Karpas-422 (cell line): Measurements from ENCODE around the gene ITPR2. TPM values are rescaled to one million over a fixed set of nuclear protein-coding genes. Genes with fewer than 3 reads are reported as not detected.
"Not testable (repeated sequence)": the region's sequence is repeated elsewhere in the genome, so short reads cannot be mapped to it uniquely, and the experiment has no call there.

Source experiments
- DNase-seq: peaks from one replicate; pipeline ENCODE4 v3.0.0-alpha.2; 2015
- H2AFZ ChIP-seq: fragments of 200-600 bp; sonication (generic); 2 replicates; pipeline ENCODE4 v1.6.1; 2014; ENCODE audit warnings: antibody characterized with exemption, low read length, mixed read lengths
- H3K27ac ChIP-seq: fragments of 200-600 bp; sonication (generic); 2 replicates; pipeline ENCODE4 v1.5.1; 2014; ENCODE audit warnings: mild to moderate bottlenecking, low read length, moderate library complexity
- H3K27me3 ChIP-seq: fragments of 200-600 bp; sonication (generic); 2 replicates; pipeline ENCODE4 v1.6.1; 2014; ENCODE audit warnings: low read length, mixed read lengths
- H3K36me3 ChIP-seq: fragments of 200-600 bp; sonication (generic); 2 replicates; pipeline ENCODE4 v1.6.1; 2014; ENCODE audit warnings: low read length, mixed read lengths; ENCODE audit not compliant: insufficient read depth
- H3K4me1 ChIP-seq: fragments of 200-600 bp; sonication (generic); 2 replicates; pipeline ENCODE4 v1.6.1; 2014; ENCODE audit warnings: mild to moderate bottlenecking, low read length, mixed read lengths
- H3K4me2 ChIP-seq: fragments of 200-600 bp; sonication (generic); 2 replicates; pipeline ENCODE4 v1.6.1; 2014; ENCODE audit warnings: low read length, low read depth, mild to moderate bottlenecking; ENCODE audit not compliant: poor library complexity, severe bottlenecking
- H3K4me3 ChIP-seq: fragments of 200-600 bp; sonication (generic); 2 replicates; pipeline ENCODE4 v1.5.1; 2014; ENCODE audit warnings: mild to moderate bottlenecking, antibody characterized with exemption, low read length, mixed read lengths
- H3K79me2 ChIP-seq: fragments of 200-600 bp; sonication (generic); 2 replicates; pipeline ENCODE4 v1.6.1; 2014; ENCODE audit warnings: mild to moderate bottlenecking, low read length, mixed read lengths
- H3K9ac ChIP-seq: fragments of 200-600 bp; sonication (generic); 2 replicates; pipeline ENCODE4 v1.6.0; 2014; ENCODE audit warnings: low read length
- H3K9me2 ChIP-seq: fragments of 200-600 bp; sonication (generic), shearing (Covaris generic); replicated peaks from 2 replicates; pipeline ENCODE4 v1.6.0; 2014; ENCODE audit warnings: mild to moderate bottlenecking, low read length, moderate library complexity; ENCODE audit not compliant: insufficient read depth
- H3K9me3 ChIP-seq: fragments of 300-700, 200-600 bp; sonication (generic); 2 replicates; pipeline ENCODE4 v1.6.1; 2014; ENCODE audit warnings: low read length, mixed read lengths
- H4K20me1 ChIP-seq: fragments of 200-600 bp; sonication (generic); 2 replicates; pipeline ENCODE4 v1.6.1; 2014; ENCODE audit warnings: mild to moderate bottlenecking, antibody characterized with exemption, low read length, low read depth; ENCODE audit not compliant: insufficient read depth
- total RNA-seq: library from RNA; depleted of rRNA; stranded (reverse); fragments of >200 nt; shearing (Covaris generic); gene quantifications from 2 replicates; pipeline ENCODE4 v1.2.3, GENCODE V29; 2014; ENCODE audit warnings: low replicate concordance

The ITPR2 gene
- total RNA-seq, 1 experiment from 2014 or later: 128 TPM

DNA sequence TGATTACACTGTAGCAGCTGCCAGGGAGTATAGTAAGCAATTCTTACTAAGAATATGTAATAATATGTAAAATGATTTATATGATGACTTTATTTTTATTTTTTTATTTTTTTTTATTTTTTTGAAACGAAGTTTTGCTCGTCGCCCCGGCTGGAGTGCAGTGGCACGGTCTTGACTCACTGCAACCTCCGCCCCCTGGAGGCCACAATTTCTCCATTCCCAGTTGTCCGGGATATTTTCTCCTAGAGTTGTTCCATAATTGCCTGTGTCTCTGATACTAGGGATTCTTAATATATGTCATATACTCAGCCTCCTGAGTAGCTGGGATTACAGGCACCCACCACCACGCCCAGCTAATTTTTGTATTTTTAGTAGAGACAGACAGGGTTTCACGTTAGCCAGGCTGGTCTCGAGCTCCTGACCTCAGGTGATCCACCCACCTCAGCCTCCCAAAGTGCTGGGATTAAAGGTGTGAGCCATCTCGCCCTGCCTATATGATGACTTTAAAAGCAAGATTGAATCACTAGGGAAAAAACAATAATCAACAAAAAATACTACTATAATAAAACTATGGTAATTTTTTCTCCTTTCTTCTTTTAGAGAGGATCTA lies 12.2 kb upstream of the ITPR2 start:
- H3K9me2 ChIP-seq: no peaks in the 10 kb centered on the region
- H2AFZ ChIP-seq: peak overlapping the region; percentile 55; the same call in 1 of the 2 replicates
- H3K4me2 ChIP-seq: no peak overlapping the region
- no peak overlapping the region for H3K9ac ChIP-seq
- peaks cover 41% of the 10 kb centered on the region for H3K4me1 ChIP-seq
- DNase-seq: no peak
- no peaks in the 10 kb centered on the region for H3K27me3 ChIP-seq
- no peaks in the 10 kb centered on the region for H4K20me1 ChIP-seq
- no peak overlapping the region for H3K27ac ChIP-seq
- no peaks in the 10 kb centered on the region for H3K36me3 ChIP-seq
- H3K79me2 ChIP-seq: no peaks in the 10 kb centered on the region
- no peak overlapping the region for H3K4me3 ChIP-seq
- no peaks in the 10 kb centered on the region for H3K9me3 ChIP-seq

DNA sequence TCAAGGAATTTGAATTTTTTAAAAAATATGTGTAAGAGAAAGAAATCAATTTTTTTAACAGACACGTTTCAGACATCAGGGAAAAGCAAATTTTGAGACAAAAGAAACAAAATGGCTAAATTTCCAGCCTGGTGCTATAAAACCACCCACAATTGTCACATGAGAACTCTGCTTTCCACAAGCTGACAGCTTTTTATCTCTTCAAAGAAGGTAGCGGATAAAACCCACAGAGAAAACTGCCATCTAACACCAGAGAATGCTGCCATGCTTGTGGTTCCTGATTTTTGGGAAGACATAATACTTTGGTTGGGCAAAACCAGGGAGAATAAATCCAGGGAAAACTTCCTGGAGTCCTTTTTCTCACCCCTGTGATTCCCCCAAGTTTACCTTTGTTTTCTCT lies 10.3 kb upstream of the ITPR2 start:
- Histone ChIP-seq H3K9me3 (no peaks in the 10 kb centered on the region), H3K36me3 (no peaks in the 10 kb centered on the region), H3K4me1 (peaks cover 41% of the 10 kb centered on the region), H3K4me2 (no peak overlapping the region), H3K4me3 (no peak overlapping the region), H3K79me2 (no peaks in the 10 kb centered on the region), H4K20me1 (no peaks in the 10 kb centered on the region), H2AFZ (no peak overlapping the region), H3K27ac (no peak overlapping the region), H3K9me2 (no peaks in the 10 kb centered on the region), H3K9ac (no peak overlapping the region), H3K27me3 (no peaks in the 10 kb centered on the region)
- no peak for DNase-seq

DNA sequence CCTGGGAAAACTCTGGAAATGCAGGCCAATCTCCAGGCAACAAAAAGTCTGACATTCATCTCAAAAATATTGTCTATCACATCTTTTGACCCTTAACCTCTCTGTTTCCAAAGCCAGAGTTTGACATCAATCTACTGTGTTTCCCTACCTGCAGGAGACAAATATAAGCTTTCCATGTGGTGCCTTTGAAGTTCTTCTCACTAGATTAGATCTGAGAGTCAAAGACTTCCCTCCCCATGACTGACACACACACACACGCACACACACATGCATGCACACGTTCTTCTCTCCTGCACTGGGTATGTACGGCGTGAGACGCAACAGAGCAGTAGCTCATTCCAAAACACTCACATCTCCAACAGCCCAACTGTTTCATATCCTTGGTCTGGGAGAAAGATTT lies 8.1 kb upstream of the ITPR2 start:
- Histone ChIP-seq H3K79me2 (no peaks in the 10 kb centered on the region), H3K36me3 (no peaks in the 10 kb centered on the region), H3K4me2 (no peak overlapping the region), H3K9me3 (no peaks in the 10 kb centered on the region), H3K27ac (no peak overlapping the region), H2AFZ (no peak overlapping the region), H4K20me1 (no peaks in the 10 kb centered on the region), H3K27me3 (no peaks in the 10 kb centered on the region), H3K4me3 (no peak overlapping the region), H3K9ac (no peak overlapping the region), H3K4me1 (peaks cover 29% of the 10 kb centered on the region), H3K9me2 (no peaks in the 10 kb centered on the region)
- DNase-seq: no peak

DNA sequence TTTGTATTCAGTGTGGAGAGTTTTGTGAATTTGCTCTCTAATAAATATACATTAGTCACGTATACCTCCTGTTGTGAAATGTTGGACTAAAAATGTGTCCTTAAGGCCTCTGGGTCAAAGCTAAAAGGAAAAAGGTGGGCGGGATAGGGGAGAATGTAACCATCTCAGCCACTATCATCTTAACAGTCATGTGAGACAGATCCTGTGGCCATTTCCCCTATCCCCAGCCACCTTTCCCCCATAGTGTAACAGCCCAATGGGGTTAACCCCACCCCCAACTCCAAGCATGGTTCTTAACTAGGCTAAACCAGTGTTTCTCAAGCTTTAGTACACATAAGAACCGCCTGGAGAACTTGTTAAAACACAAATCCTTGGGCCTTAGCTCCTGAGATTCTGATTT lies 6.5 kb upstream of the ITPR2 start:
- Histone ChIP-seq H3K9me2 (no peaks in the 10 kb centered on the region), H2AFZ (no peak overlapping the region), H3K9me3 (no peaks in the 10 kb centered on the region), H3K4me3 (no peak overlapping the region), H3K4me1 (peaks cover 20% of the 10 kb centered on the region), H3K27ac (no peak overlapping the region), H3K36me3 (no peaks in the 10 kb centered on the region), H3K79me2 (no peaks in the 10 kb centered on the region), H3K9ac (no peak overlapping the region), H4K20me1 (no peaks in the 10 kb centered on the region), H3K27me3 (no peaks in the 10 kb centered on the region), H3K4me2 (no peak overlapping the region)
- DNase-seq: no peak

DNA sequence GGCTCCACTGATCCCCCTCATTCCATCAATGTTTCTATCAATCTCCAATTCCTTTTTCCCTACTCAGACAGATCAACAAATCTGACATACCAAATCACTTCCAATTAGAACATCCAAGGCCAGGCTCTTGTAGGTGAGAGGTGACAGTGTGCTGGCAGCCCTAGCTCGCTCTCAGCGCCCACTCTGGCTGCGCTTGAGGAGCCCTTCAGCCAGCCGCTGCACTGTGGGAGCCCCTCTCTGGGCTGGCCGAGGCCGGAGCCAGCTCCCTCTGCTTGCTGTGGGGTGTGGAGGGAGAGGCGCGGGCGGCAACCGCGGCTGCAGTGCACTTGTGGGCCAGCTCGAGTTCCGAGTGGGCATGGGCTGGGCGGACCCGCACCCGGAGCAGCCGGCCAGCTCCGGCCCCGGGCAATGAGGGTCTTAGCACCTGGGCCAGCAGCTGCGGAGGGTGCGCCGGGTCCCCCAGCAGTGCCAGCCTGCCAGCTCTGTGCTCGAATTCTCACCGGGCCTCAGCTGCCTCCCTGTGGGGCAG lies 6.0 kb upstream of the ITPR2 start:
- Histone ChIP-seq H3K27ac (no peak overlapping the region), H3K9me3 (no peaks in the 10 kb centered on the region), H4K20me1 (no peaks in the 10 kb centered on the region), H3K9ac (no peak overlapping the region), H3K27me3 (no peaks in the 10 kb centered on the region), H3K79me2 (no peaks in the 10 kb centered on the region), H3K4me1 (peaks cover 24% of the 10 kb centered on the region), H3K36me3 (no peaks in the 10 kb centered on the region), H2AFZ (no peak overlapping the region), H3K4me3 (no peak overlapping the region), H3K9me2 (no peaks in the 10 kb centered on the region), H3K4me2 (no peak overlapping the region)
- DNase-seq: no peak

DNA sequence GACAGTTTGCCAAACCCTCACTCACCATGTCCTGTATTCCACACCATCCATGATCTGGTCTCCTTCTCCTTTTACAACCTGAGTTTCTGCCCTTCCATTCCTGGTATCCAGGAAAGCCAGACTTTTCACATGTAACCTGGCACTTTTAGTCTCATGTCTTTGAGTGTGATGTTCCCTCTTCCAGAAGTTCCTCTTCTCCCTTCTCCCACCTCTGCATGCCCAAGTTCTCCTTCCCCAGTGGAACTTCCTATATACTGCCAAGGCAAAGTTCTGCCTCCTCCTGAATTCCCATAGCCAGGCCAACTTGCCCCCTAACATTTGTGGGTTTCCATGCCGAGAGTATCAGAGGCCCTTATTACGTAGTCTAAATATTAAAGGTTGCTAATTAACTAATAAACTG lies 3.2 kb upstream of the ITPR2 start:
- Histone ChIP-seq H4K20me1 (no peaks in the 10 kb centered on the region), H3K27ac (no peak overlapping the region), H3K36me3 (no peaks in the 10 kb centered on the region), H3K27me3 (no peaks in the 10 kb centered on the region), H2AFZ (no peak overlapping the region), H3K4me3 (no peak overlapping the region), H3K9ac (no peak overlapping the region), H3K9me3 (no peaks in the 10 kb centered on the region), H3K4me2 (no peak overlapping the region), H3K79me2 (peaks cover 13% of the 10 kb centered on the region), H3K4me1 (peaks cover 12% of the 10 kb centered on the region), H3K9me2 (no peaks in the 10 kb centered on the region)
- DNase-seq: no peak

DNA sequence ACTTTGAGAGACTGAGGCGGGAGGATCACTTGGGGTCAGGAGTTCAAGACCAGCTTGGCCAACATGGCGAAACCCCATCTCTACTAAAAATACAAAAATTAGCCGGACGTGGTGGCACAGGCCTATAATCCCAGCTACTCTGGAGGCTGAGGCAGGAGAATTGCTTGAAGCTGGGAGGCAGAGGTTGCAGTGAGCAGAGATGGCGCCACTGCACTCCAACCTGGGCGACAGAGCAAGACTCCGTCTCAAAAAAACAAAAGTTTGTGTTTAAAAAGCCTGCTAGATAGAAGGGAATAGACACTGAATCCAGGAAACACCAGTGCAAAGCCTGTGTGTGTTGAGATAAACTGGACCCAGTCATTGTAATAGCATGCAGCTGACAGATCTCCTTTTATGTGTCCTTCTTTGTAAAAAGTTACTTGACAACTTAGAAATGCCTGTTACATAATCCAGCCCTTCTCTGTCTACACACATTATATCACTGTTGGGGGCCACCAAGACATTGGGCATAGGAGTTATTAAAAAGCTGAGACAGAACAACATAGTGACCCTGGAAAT lies 1.6 kb upstream of the ITPR2 start:
- DNase-seq, H3K4me2 ChIP-seq, H3K9ac ChIP-seq, H4K20me1 ChIP-seq, H3K9me2 ChIP-seq, H3K27ac ChIP-seq, H2AFZ ChIP-seq, H3K4me3 ChIP-seq, H3K9me3 ChIP-seq, H3K36me3 ChIP-seq, H3K27me3 ChIP-seq: not testable (repeated sequence)
- H3K4me1 ChIP-seq: peaks cover 26% of the 10 kb centered on the region
- H3K79me2 ChIP-seq: peaks cover 29% of the 10 kb centered on the region

DNA sequence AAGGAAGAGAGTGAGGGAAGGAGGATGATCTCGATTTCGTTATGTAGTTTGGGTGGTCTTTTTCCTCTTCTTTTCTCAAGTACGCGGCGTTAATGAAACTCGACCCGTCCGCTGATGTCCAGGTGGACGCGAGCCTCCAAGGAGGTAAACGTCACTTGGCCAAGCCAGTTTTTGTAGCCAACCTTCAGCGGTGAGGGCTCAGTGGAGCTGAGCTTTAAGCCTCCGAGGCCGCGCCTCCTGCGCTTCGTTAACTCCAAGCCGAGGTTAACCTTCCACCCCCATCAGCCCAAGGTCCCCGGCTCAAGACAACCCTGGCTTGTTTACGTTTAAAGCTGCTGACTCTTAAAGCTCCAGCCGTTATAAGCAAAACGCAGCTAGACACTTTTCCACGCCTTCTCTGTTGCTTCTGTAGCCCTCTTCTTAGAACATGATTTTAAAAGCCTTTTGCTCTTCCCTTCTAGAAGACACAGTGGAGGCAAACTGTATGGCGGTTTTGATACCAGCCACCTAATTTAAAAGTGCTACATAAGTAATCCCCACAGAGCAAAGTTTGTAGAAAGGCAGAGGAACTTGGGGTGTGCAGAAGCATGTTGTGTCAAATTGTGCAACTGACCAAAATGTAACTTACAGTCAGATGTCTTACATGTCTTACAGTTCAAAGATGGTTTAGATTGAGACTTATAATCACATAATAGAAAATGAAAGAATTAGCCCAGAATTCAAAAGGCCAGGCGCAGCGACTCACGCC lies 923 bp upstream of the ITPR2 start:
- peak overlapping the region; percentile 68 for H3K9ac ChIP-seq
- no peak overlapping the region for H3K27ac ChIP-seq
- no peaks in the 10 kb centered on the region for H4K20me1 ChIP-seq
- no peaks in the 10 kb centered on the region for H3K9me2 ChIP-seq
- peaks cover 33% of the 10 kb centered on the region for H3K4me1 ChIP-seq
- peak overlapping the region; percentile 72; the same call in 1 of the 2 replicates for H2AFZ ChIP-seq
- H3K4me3 ChIP-seq: peak overlapping the region; percentile 67
- no peaks in the 10 kb centered on the region for H3K27me3 ChIP-seq
- DNase-seq: peak; percentile 67
- peak overlapping the region; percentile 84 for H3K4me2 ChIP-seq
- no peaks in the 10 kb centered on the region for H3K9me3 ChIP-seq
- H3K36me3 ChIP-seq: 0 out of 2 replicates have a peak, but pooled peaks cover under 1% of the 10 kb centered on the region
- H3K79me2 ChIP-seq: peaks cover 36% of the 10 kb centered on the region
